Left lung (tissue), 10 donors: ENCODE measurements around the gene CPN2. TPM values are rescaled to one million over a fixed set of nuclear protein-coding genes. Genes with fewer than 3 reads are reported as not detected.

ENCODE experiments used
- ATAC-seq: fragments of 200-7000 bp; cut with Tn5 transposase; one replicate; pipeline ENCODE4 v1.9.1; 2020; ENCODE audit warnings: moderate library complexity
- DNase-seq, 4 donors: peaks; one replicate each; pipeline ENCODE4 v3.0.0-alpha.2; 2013 to 2020
- H3K27ac ChIP-seq, 2 donors: fragments of 200-600 bp; sonication (generic) in 1 of 2; one replicate each; pipeline versions ENCODE4 v1.5.0 to v1.8.0; 2020 to 2021
- H3K27me3 ChIP-seq, 2 donors: fragments of 200-600 bp; sonication (generic) in 1 of 2; one replicate each; pipeline versions ENCODE4 v1.5.0 to v1.8.0; 2020 to 2021
- H3K36me3 ChIP-seq, 2 donors: fragments of 200-600 bp; sonication (generic) in 1 of 2; one replicate each; pipeline versions ENCODE4 v1.5.0 to v1.8.0; 2020 to 2021
- H3K4me1 ChIP-seq, 2 donors: fragments of 200-600 bp; one replicate each; pipeline ENCODE4 v1.8.0; 2021
- H3K4me3 ChIP-seq, 2 donors: fragments of 200-600 bp; sonication (generic) in 1 of 2; one replicate each; pipeline versions ENCODE4 v1.5.0 to v1.8.0; 2020 to 2021; ENCODE audit warnings: mild to moderate bottlenecking in 1 of 2
- H3K9me3 ChIP-seq, 2 donors: fragments of 200-600 bp; sonication (generic) in 1 of 2; one replicate each; pipeline versions ENCODE4 v1.5.0 to v1.8.0; 2020 to 2021
- intact Hi-C, 2 donors: fragments of 100-400 bp; cut with DNase I; formaldehyde crosslinking; loops; one replicate each; pipeline versions ENCODE4 v1.11.2 to v1.14.2; 2022
- polyA plus RNA-seq, 6 donors: library from polyadenylated mRNA; unstranded; fragments of 120-200 nt; gene quantifications; one replicate each; pipeline ENCODE4 v1.2.1, GENCODE V29; 2013; ENCODE audit not compliant: insufficient read length in 6 of 6
- total RNA-seq, 2 donors: library from RNA; stranded (reverse); fragmentation: NEBNext Ultra II Directional; extraction: Animal tissue kit (Norgen Biotek cat#: 25700); gene quantifications; one replicate each; pipeline ENCODE4 v1.2.1, GENCODE V29; 2021
- TF ChIP-seq, protein P1 (sequence below), 2 donors: fragments of 200-600 bp; sonication (generic) in 1 of 2; IDR thresholded peaks; one replicate each; pipeline versions ENCODE4 v1.5.0 to v1.8.0; 2021; ENCODE audit warnings: antibody characterized with exemption in 2 of 2
- donor health status: DM: no; HTN: yes; CAD: no.
- donor health status: DM: no; HTN: no; CAD: no.

The CPN2 gene
- total and polyA plus RNA-seq, 8 donors: not detected

DNA sequence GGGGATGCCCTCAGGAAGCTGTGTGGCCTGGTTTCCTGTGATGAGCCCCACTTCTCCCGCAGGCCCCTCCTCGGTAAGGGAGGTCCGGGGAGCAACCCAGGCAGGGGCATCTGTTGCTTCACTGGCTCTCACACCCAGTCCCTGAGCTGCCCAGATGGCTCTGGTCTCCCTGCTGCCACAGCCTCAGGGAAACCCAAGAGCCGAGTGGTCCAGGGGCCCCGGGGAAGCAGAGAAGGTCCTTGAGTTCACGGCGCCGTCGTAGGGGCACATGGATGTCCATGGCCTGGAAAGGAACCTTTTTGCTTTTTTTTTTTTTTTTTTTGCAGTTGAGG is 31.7 kb upstream of the CPN2 start:
- TF ChIP-seq, protein P1, sequence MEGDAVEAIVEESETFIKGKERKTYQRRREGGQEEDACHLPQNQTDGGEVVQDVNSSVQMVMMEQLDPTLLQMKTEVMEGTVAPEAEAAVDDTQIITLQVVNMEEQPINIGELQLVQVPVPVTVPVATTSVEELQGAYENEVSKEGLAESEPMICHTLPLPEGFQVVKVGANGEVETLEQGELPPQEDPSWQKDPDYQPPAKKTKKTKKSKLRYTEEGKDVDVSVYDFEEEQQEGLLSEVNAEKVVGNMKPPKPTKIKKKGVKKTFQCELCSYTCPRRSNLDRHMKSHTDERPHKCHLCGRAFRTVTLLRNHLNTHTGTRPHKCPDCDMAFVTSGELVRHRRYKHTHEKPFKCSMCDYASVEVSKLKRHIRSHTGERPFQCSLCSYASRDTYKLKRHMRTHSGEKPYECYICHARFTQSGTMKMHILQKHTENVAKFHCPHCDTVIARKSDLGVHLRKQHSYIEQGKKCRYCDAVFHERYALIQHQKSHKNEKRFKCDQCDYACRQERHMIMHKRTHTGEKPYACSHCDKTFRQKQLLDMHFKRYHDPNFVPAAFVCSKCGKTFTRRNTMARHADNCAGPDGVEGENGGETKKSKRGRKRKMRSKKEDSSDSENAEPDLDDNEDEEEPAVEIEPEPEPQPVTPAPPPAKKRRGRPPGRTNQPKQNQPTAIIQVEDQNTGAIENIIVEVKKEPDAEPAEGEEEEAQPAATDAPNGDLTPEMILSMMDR (IDR thresholded peaks at IDR 0.05): no peak
- no peak overlapping the region for H3K4me3 ChIP-seq
- peaks cover 0 to 23% of the 10 kb centered on the region in 2 donors for H3K27me3 ChIP-seq
- no peaks in the 10 kb centered on the region for H3K9me3 ChIP-seq
- no peak for ATAC-seq
- H3K27ac ChIP-seq: no peak overlapping the region
- H3K36me3 ChIP-seq: no peaks in the 10 kb centered on the region
- H3K4me1 ChIP-seq: no peaks in the 10 kb centered on the region
- peak in 1 of 4 donors; percentile 20 for DNase-seq
- intact Hi-C loops: no loop called here

GRCh38 chr3:194382196-194382891 is 31.2 kb upstream of the CPN2 start:
- intact Hi-C loops: no loop called here
- H3K27ac ChIP-seq: no peak overlapping the region
- no peak overlapping the region for H3K4me3 ChIP-seq
- no peaks in the 10 kb centered on the region for H3K9me3 ChIP-seq
- H3K36me3 ChIP-seq: no peaks in the 10 kb centered on the region
- H3K27me3 ChIP-seq: peaks cover 0 to 27% of the 10 kb centered on the region in 2 donors
- TF ChIP-seq, protein P1 (IDR thresholded peaks at IDR 0.05): no peak
- DNase-seq (no peak), ATAC-seq (no peak)
- no peaks in the 10 kb centered on the region for H3K4me1 ChIP-seq

DNA sequence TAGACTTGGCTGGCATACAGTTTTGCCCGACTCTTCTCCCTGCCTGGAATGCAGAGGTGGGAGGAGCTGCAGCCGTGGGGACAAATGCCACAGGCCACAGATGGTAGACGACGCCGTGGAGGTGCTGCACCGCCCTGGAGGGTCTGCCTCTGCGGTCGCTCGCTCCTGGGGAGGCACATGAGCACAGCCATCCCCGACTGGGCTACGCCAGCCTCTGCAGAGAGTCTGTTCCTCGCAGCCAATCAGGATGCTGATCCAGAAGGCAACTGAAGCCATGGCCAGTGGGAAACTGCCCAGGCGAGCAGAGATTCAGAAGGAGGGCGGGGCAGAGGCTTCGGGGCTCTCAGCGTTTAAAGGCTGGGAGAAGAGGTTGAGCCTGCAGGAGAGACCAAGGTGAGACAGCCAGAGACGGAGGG is 30.3 kb upstream of the CPN2 start:
- TF ChIP-seq, protein P1 (IDR thresholded peaks at IDR 0.05): no peak

GRCh38 chr3:194380326-194380725 is 29.2 kb upstream of the CPN2 start:
- TF ChIP-seq, protein P1 (IDR thresholded peaks at IDR 0.05): no peak
- H3K27me3 ChIP-seq: peaks cover 0 to 47% of the 10 kb centered on the region in 2 donors
- DNase-seq: no peak

More for the DNA sequence above, 30.3 kb upstream of the CPN2 start:
- Histone ChIP-seq H3K27me3 (peaks cover 0 to 35% of the 10 kb centered on the region in 2 donors), H3K36me3 (no peaks in the 10 kb centered on the region), H3K9me3 (no peaks in the 10 kb centered on the region), H3K27ac (no peak overlapping the region), H3K4me3 (no peak overlapping the region), H3K4me1 (no peaks in the 10 kb centered on the region)
- ATAC-seq (peak; percentile 79), DNase-seq (peak in 1 of 4 donors; percentile 50)
- intact Hi-C loops: no loop called here

DNA sequence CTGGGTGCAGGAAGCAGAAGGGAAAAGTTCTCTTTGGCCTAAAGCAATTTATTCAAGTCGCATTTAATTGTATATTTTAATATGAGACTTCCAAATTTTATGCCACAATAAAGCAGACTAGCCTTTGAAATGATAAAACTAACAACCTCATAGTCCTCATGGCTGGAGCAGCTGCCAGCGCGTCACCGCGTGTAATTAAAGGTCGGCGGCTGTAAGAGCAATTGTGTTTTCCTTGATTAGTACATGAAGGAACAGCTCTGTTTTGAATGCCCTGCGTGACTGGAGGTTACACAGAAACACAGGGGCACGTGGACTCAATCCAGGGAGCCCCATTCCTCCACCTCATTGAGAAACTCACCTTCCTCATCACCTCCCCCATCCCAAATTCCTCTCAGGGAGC is 28.5 kb upstream of the CPN2 start:
- H3K27ac ChIP-seq: no peak overlapping the region
- DNase-seq: no peak
- no peaks in the 10 kb centered on the region for H3K9me3 ChIP-seq
- H3K4me1 ChIP-seq: no peaks in the 10 kb centered on the region
- no peak for ATAC-seq
- TF ChIP-seq, protein P1 (IDR thresholded peaks at IDR 0.05): no peak
- intact Hi-C loops: no loop called here
- peaks cover 0 to 47% of the 10 kb centered on the region in 2 donors for H3K27me3 ChIP-seq
- H3K36me3 ChIP-seq: no peaks in the 10 kb centered on the region
- no peak overlapping the region for H3K4me3 ChIP-seq

More at GRCh38 chr3:194380326-194380725, 29.2 kb upstream of the CPN2 start:
- Histone ChIP-seq H3K27ac (no peak overlapping the region), H3K36me3 (no peaks in the 10 kb centered on the region), H3K4me3 (no peak overlapping the region), H3K4me1 (no peaks in the 10 kb centered on the region), H3K9me3 (no peaks in the 10 kb centered on the region)
- intact Hi-C loops: no loop called here
- no peak for ATAC-seq
